Activated CD8-positive, alpha-beta memory T cell treated with anti-CD3 and anti-CD28 coated beads, Interleukin-2, amount 50 U/mL, for 24 hours (primary cell): ENCODE results near the gene ZNF436.

Source experiments
- DNase-seq: peaks from one replicate; pipeline ENCODE4 v3.0.0-alpha.2; 2020; ENCODE audit errors: extremely low read depth

The ZNF436 gene

DNA sequence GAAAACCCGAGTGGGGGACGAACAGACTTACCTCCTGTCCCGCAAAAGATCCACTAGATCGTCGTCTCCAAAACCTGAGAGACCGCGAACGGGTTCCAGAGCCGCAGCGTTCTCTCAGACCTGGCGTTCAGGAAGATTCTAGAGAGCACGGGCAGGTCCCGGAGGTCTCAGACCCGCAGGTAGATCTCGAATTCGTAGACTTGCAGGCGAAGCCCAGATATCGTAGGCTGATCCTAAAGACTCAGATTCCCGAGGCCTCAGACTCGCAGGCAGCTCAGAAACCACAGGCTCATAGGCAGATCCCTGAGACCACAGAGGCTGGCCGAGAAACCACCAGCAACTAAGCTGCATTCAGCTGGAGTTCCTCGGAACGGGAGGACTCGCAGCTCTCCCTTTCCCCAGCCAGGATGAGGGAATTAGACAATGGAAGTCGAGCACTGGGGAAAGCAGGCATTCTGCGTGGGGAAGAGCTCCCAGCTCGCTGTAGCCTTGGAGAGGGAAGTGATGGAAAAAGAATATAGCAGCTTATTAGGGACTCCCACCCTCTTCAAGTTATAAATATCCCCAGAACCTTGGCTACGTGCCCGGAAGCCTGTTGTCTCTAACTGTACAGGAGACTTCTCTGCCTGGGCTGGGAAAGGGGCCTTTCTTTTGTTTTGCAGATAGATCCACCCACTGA, at the start of gene ZNF436:
ZNF436 (minus strand) TSS at position 502 of the 679 bp plus-strand sequence. CDS start 1,831 bp downstream, outside the sequence.
- DNase-seq = no peak

DNA sequence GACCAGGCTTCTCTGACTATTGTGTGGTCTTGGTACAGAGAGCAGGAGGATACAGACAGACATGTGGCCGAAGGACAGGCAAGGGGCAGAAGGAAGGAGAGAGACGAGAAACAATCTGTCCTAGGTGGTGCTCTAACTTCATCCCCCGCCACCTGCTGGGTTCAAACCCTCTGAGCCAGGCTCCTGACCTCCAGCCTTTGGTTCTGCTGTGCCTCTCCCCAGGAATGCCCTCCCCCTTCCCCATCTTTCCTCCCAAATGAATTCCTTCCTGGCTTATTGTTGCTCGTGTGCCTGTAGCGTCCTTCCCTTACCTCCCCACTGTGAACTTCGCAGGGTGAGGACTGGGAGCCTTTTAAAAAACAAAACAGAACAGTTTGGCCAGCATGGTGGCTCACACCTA, 49.5 kb upstream of the ZNF436 start:
- DNase-seq = no peak

DNA sequence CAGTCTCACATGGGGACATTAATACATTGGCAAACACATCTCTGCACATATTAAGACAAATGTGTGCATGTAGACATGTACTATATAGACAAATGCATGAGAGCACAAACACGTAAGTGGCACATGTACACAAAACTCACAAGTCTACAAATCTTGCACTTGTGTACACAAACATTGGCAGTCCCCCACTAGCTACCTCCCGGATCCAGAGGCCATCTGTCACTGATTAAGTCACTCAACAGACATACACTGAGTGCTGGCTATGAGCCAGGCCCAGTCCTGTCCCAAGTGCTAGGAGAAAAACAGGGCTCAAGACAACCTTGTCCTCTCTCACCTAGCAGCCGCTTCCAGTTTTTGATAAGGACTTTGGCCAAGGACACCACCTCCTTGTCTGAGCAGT, 47.9 kb upstream of the ZNF436 start:
- DNase-seq = no peak

DNA sequence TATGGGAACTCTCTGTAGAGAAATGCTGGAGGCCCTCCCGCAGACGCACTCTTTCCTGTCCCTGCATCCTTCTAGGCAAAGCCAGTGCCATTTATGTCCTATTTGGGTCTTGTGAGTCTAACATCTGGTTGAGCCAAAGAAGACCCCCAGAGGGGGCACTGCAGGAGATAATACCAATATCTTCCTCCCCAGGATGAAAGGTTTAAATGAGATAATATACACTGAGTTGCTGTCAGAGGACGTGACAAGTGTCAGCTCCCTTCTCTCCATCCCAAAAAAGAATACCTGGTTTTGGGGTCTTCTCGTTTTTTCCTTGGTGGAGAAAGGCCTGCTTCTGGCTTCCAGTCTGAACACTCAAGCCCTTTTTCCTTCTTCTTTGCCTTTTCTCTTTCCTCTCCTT, 47.3 kb upstream of the ZNF436 start:
- no peak for DNase-seq

DNA sequence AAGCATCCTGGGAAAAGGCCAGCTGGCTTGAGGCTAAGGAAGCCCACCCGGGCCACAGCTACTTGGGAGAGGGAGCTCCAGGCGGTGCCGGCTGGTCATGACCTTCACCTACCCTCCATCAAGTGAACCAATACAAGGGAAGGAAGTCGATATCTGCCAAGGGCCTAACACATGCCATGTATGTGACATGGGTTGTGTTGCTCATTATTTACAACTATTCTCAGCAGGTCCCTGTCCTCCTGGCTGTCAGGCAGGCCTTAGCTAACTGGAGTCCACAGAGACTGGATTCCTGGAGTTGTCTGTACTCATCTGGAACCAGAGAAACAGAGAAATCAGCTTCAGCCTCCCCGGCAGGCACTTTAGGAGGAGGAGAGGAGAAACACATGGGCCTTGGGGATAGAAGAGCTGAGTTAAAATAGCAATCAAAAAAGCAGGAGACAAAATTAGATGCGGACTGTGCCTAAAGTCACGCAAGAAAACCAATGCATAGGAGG, 39.2 kb upstream of the ZNF436 start:
- DNase-seq = no peak

DNA sequence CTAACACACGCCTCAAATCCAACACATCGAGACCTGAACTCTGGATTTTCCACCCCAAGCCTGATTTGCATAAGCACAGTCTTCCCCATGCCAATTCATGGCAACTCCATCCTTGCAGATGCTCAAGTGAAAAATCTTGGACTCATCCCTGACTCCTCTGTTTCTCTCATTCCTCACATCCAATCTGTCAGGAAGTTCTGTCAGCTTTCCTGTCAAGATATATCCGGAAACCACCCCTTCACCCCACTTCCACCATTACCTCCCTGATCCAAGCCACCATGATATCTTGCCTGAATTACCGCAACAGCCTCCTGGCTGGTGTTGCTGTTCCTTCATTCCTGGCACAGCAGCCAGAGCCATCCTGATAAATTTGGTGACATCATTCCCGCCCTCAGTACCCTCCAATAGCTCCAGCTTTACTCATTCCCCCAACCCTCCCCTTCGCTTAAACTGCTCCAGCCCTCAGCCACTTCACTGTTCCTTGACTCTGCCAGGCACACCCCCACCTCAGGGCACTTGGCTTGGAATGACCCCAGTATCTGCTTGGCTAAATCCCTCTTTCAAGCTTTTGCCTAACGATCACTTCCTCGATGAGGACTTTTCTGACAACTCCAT, 37.5 kb upstream of the ZNF436 start:
- no peak for DNase-seq

DNA sequence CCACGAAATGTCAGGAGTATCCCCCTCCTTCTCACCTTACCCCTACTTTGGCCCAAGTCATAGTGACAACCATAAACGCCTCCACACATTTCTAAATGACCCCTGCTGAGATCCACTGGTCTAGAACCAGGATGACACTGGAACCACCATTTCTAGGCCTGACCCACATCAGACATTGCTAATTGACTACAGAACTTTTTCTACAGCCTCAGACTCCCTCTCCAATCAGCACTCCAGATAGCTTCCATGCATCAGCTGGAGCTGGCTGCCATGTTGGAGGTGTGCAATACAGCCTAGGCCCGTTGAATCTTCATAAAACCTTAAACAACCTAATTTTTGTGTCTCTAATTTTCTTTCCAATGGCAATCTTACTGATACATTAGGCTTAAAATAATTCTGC, 36.3 kb upstream of the ZNF436 start:
- DNase-seq = no peak

DNA sequence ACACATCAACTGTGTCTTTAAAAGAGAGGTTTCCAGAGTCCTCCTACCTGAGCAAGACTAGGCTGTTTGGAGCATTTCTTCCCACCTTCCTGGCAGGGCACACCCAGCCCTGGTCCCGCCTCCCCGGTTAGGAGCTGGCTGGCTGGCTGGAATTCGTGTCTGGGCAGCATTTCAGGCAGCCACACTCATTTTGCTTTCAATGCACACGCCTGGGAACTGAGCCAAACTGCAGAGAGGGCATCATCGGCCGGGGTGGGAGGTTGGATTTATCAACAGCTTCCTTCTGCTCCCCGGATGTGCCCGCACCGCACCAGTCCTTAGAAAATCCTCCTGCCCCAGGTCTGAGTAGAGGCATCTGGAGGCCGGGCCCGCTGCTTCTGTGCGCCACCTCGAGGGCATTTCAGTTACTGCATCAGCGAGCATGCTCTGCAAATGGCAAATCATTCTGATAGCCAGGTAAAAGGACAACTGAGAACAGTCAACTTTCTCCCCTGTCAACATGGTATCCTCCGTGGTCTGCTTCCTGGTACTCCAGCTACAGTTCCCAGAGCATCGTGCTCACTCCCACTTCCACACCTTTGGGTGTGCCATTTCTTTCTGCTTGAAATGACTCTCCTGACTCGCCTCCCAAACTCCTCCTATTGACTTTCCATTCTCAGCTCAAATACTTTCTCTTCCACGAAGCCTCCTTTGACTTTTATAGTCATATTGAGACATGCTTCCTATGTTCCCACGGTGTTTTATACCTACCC, 34.3 kb upstream of the ZNF436 start:
- peak; percentile 66 for DNase-seq

DNA sequence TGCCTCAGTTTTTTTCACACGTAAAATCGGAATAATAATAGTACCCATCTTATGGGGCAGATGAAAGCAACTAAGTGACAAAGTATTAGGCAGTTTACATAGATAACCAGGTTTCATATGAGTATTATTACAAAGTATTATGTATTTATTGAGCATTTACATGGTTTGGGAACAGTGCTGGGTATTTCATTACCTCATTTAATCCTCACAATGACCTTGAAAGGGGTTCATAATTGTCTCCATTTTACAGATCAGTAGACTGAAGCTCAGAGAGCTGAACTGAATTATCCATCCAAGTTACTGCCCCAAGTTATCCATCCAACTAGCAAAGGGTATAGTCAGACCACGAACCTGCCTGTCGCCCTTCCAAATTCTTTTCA, 33.7 kb upstream of the ZNF436 start:
- DNase-seq = no peak

DNA sequence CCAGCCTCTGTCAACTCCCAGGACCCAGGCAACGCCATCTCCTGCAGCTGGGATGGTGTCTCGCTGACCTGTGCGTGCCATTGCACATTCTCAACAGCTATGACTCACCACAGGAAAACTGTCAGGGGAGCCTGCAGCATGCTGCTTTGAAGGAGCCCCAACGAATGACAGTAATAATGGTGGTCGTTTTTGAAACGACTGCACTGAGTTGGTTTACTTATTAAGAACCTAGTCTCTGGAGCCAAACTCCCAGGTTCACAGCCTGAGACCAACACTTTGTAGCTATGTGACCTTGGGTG, 33.4 kb upstream of the ZNF436 start:
- no peak for DNase-seq

DNA sequence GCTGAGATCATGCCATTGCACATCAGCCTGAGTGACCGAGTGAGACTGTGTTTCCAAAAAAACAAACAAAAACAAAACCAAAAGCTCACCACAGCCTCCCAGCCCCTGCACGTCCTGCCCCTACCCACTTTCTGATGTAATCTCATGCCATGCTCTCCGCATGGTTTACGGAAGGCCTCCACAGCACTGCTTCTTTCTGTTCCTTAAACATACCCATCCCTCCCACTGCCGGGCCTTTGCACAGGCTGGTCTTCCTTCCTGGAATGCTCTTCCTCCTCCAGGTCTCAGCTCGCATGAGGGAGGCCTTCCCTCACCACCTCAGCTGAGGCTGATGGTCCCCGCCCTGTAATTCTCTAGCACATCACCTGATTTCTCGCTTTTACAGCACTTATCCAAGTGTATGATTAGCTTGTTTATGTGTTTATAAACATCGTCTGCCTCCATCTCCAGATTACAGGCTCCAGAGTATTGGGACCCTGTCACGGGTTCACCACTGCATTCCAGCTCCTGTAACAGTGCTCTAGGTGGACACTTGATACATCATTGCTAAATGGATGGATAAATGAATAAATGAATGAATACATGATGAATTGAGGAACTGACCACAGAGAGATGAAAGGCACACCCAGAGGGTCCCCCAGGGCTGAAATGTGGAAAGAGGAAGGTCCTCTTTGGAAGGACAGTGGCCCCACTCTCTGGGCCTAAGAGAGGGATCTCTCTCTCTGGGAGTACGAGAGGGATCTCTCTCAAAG, 32.8 kb upstream of the ZNF436 start:
- no peak for DNase-seq

DNA sequence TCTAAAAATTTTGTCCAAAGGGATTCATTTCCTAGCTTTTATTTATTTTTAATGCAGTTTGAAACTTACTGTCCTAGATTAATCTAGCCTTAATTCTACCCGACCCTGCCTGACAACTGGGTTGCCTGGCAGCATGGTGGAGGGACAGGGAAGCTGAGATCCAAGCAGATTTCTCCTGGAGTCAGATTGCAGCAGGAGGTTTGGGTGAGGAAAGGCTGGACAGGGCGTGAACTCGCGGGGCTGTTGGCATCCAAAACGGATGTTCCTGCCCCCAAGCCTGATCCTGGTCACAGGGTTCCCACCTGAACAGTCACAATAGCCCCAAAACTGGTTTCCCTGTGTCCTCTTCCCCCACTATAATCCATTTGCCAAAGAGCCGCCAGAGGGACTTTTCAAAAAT, 31.7 kb upstream of the ZNF436 start:
- DNase-seq = no peak

DNA sequence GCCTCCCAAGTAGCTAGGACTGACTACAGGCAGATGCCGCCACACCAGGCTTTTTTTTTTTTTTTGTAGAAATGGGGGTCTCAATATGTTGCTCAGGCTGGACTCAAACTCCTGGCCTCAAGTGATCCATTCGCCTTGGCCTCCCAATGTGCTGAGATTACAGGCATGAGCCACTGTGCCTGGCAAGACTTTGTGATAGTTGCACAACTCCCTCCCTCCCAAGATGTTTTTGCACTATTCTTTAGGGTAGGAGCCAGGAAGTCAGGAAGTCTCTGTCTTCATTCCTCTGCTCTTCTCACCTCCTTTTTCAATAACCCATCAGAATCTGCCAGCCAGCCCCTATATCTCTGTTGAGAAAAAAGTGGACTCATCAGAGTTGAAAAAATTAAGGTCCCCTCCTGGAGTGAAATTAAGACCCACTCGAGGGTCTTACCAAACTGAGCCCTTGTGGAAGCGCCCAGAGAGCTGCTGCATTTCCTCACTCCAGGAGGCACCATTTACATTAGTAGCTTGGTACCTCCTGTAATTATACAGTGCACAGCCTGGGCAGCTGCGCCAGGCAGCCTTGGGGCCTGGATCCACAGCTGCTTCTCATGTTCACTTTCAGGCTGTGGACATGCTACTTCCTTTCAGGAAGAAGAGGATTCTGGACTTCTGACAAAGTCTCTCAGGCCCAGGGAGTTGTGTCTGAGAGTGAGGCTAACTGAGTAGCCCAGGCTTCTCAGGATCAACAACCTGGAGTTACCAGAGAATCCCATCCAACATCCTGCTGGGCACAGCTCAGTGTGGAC, 30.9 kb upstream of the ZNF436 start:
- no peak for DNase-seq

DNA sequence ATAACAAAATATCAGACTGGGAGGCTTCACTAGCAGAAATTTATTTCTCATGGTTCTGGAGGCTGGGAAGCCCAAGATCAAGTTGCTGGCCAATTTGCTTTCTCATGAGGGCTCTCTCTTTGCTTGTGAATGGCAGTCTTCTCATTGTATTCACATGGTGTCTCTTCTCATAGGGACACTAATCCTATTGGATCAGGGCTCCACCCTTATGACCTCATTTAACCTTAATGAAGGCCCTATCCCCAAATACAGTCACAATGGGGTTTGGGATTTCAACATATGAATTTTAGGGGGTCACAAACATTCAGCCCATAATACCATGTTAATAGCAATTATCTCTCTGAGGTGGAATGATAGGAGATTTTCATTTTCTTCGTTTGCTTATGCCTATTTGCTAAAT, 29.6 kb upstream of the ZNF436 start:
- DNase-seq = no peak

DNA sequence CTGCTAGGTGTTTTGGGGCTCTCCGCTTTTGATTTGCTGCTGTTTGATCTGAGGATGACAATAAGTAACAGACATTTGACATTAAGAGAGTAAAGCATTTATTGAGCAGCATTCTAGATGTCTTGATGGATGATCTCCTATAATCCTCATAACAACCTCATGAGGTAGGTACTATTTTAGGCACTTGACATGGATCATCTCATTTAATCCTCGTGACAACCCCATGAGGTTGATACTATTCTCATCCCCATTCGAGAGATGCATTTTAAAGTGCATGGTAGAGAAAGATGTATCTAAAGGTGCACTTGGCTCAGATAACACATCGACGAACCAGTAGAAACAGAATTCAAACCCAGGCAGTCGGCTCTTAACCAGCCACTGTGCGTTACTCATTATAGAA, 28.3 kb upstream of the ZNF436 start:
- DNase-seq = no peak

DNA sequence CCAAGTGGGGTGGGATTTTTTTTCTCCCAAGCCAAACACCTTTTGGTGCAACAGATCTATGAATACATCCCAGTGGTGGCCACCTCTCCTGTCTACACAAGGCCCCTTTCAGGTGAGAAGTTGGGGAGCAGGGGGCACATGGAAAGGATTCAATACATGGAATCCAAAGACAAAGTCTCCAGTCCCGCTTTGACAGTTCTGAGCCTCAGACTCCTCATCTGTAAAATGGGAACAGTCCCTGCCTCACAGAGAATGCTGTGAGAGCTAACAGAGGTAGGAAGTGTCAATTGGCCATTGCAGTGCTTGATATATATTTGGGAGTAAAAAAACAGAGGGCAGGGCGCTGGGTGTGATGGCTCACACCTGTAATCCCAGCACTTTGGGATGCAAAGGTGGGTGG, 26.7 kb upstream of the ZNF436 start:
- no peak for DNase-seq

DNA sequence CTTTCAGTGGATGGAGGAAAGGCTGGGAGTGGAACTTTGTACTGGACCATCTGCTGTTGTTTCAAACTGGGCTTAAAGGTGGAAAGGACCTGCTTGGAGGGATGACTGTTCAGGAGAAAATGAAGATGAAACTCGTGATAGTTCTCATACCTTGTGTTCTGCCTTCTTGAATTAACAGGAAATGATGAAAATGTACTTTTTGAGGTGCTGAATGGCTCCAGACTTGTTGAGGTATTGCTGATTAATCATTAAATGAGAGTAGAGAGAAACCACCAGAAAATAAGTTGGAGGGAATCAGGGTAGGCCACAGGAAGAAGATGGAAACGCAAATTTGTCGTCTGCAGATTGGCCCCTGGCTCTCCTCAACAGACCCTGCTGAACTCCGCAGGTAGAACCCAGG, 26.2 kb upstream of the ZNF436 start:
- DNase-seq = no peak

DNA sequence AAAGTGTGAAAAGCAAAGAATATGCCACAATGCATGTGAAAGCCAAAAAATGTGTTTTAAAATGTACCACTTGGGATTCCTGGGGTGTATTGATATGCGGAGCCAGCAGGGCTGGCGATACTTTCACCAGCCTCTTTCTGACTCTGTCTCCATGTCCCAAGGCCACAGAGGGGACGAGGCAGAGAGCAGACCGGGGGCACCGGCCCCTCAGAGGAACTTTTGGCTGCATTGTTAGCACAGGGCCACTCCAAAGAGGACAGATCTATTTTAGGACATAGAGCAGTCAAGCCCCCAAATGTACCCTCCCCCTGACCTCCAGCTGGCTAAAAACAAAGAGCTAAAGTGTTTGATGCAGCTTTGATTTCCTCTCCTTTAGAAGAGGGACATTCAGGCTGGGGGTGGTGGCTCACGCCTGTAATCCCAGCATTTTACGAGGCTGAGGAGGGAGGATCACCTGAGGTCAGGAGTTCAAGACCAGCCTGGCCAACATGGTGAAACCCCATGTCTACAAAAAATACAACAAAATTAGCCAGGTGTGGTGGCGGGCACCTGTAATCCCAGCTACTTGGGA, 25.6 kb upstream of the ZNF436 start:
- no peak for DNase-seq

DNA sequence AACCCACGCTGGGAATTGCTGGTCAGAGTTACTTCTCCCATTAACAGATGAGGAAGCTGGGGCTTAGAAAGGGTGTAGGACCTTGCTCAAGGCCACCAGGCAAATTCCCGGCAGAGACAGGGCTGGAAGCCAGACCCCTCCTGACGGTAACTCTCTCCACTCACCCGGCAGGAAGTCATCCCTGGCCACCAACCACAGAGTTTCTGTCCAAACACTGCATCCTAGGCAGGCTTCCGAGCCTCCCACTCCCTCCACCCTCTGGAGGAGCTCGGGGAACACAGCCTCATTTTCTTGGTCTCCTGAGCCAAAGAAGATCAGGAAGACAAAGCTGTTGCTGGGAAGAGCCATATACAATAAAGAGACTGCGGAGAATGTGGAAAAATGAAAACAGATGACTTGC, 25.0 kb upstream of the ZNF436 start:
- no peak for DNase-seq

DNA sequence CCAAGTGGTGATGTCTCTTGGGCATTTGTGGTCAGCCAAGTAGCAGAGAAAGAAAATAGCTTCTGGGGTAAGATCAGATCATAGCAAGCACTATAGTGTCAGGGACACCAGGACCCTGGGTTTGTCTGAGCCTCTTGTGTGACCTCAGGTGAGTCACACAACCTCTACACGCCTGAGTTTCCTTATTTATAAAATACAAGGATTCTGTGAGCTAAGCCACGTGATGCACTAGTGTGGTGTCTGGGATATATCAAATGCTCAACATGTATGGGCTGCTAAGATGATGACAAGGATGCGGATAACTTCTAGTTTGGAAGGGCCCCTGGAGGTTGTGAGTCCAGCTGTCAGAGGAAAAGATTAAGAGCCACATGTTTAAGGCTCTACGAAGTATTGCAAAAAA, 24.5 kb upstream of the ZNF436 start:
- DNase-seq = no peak

DNA sequence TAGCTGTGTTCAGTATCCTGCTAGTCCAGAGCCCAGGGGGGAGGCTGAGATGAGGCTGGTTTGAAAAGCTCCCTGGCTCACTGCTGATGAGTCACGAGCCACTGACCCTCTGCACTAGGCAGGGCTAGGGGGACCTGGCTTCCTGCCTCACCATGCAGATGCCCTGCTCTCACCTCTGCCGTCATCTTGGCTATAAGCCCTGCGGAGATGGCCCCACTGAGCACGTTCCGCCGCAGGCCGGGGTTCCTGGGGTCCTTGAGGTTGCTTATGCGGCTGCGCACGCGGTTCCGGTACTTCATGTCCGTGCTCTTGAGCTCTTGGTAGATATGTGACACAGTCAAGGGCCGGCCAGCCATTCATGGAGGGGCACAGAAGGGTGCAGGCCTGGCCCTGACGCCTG, 24.1 kb upstream of the ZNF436 start:
- DNase-seq = no peak
